Measurements from ENCODE around the gene MDM2.
"Not testable (repeated sequence)": the region's sequence is repeated elsewhere in the genome, so short reads cannot be mapped to it uniquely, and the experiment has no call there.

MDM2 gene

DNA sequence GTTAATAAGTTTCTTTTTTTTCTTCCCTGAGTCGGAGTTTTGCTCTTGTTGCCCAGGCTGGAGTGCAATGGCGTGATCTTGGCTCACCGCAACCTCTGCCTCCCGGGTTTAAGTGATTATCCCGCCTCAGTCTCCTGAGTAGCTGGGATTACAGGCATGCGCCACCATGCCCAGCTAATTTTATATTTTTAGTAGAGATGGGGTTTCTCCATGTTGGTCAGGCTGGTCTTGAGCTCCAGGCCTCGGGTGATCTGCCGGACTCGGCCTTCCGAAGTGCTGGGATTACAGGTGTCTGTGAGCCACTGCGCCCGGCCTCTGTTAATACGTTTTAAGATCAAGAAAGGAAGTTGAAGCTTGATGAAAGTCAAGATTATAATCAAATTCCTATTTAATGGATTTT is 11.5 kb downstream of the MDM2 start:
- not testable (repeated sequence) for H3K9me3 Mint-ChIP-seq; DNase-seq (ENCODE audit: low spot score in 2 of 2); ATAC-seq (ENCODE audit: low read depth); H3K4me1 Mint-ChIP-seq; H3K27me3 Mint-ChIP-seq; H3K27ac Mint-ChIP-seq; H3K4me3 Mint-ChIP-seq
- H3K36me3 Mint-ChIP-seq = peaks cover 15% of the 10 kb centered on the region

DNA sequence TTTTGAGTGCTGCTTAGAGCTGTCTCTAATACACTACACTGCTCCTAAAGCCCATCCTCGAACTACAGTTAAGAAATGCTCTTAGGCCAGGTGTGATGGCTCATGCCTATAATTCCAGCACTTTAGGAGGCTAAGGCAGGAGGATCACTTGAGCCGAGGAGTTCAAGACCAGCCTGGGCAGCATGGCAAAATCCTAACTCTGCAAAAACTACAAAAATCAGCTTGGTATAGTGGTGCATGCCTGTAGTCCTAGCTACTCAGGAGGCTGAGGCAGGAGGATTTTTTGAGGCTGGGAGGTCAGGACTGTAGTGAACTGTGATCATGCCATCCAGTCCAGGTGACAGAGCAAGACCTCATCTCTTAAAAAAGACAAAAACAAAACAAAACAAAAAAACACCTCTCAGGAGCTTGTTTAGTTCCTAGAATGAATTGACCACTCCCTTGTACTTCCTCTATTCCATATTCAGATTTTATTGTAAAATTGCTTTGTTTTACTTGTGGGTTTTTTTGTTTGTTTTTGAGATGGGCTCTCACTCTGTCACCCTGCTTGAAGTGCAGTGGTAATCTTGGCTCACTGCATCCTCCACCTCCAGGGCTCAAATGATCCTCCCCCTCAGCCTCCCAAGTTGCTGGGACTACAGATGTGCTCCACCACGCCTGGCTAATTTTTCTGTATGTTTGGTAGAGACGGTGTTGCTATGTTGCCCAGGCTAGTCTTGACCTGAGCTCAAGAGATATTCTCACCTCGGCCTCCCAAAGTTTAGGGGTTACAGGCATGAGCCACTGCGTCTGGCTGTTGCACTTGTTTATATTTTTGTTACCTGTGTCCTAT is 13.6 kb downstream of the MDM2 start:
- H3K36me3 Mint-ChIP-seq = peaks cover 17% of the 10 kb centered on the region
- no peak overlapping the region for H3K4me3 Mint-ChIP-seq
- H3K9me3 Mint-ChIP-seq = no peaks in the 10 kb centered on the region
- no peaks in the 10 kb centered on the region for H3K27me3 Mint-ChIP-seq
- no peak for DNase-seq (ENCODE audit: low spot score in 2 of 2)
- ATAC-seq (ENCODE audit: low read depth) = no peak
- H3K27ac Mint-ChIP-seq = no peak overlapping the region
- H3K4me1 Mint-ChIP-seq = no peaks in the 10 kb centered on the region

DNA sequence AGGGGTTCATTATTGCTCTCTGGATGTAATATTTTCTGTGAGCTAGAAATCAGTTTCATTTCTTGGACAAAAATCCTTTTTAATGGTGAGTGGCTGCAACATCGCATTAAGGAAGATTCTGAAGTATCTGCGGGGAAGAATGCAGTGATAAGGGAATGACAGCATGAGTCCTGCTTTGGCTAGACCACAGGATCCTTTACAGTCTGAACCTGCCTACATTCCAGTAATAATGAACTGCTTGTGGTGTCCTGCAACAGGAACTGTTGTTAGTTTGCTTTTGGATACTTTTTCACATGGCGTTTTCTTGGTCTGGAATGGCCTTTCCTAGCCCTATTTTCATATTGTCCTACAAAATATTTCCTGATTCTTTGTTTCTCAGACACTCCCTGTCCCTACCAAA is 15.7 kb downstream of the MDM2 start:
- H3K27me3 Mint-ChIP-seq = no peaks in the 10 kb centered on the region
- peaks cover 17% of the 10 kb centered on the region for H3K36me3 Mint-ChIP-seq
- DNase-seq (ENCODE audit: low spot score in 2 of 2) = no peak

DNA sequence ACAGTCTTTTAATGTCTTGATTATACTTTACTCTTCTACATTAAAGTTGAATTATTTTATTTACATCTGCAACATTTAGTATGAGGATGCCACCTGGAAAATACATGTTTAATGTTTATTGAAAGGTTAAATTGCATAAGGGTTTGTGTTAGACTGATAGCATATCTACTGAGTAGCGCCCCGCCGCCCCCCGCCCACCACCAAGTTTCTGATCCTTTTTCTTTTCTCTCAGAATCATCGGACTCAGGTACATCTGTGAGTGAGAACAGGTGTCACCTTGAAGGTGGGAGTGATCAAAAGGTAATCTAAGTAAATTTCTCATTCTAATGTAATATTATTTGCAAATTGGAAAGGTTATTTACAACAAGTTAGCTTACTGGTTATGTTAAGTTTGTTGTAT is 16.2 kb downstream of the MDM2 start:
- H3K27me3 Mint-ChIP-seq = no peaks in the 10 kb centered on the region
- H3K9me3 Mint-ChIP-seq = no peaks in the 10 kb centered on the region
- ATAC-seq (ENCODE audit: low read depth) (no peak), DNase-seq (ENCODE audit: low spot score in 2 of 2) (no peak)
- no peak overlapping the region for H3K27ac Mint-ChIP-seq
- H3K4me3 Mint-ChIP-seq = no peak overlapping the region
- H3K4me1 Mint-ChIP-seq = no peaks in the 10 kb centered on the region
- peaks cover 18% of the 10 kb centered on the region for H3K36me3 Mint-ChIP-seq

More for the DNA sequence above, 15.7 kb downstream of the MDM2 start:
- H3K9me3 Mint-ChIP-seq = no peaks in the 10 kb centered on the region
- H3K4me3 Mint-ChIP-seq = no peak overlapping the region
- H3K4me1 Mint-ChIP-seq = no peaks in the 10 kb centered on the region
- no peak for ATAC-seq (ENCODE audit: low read depth)
- H3K27ac Mint-ChIP-seq = peak overlapping the region; percentile 25

DNA sequence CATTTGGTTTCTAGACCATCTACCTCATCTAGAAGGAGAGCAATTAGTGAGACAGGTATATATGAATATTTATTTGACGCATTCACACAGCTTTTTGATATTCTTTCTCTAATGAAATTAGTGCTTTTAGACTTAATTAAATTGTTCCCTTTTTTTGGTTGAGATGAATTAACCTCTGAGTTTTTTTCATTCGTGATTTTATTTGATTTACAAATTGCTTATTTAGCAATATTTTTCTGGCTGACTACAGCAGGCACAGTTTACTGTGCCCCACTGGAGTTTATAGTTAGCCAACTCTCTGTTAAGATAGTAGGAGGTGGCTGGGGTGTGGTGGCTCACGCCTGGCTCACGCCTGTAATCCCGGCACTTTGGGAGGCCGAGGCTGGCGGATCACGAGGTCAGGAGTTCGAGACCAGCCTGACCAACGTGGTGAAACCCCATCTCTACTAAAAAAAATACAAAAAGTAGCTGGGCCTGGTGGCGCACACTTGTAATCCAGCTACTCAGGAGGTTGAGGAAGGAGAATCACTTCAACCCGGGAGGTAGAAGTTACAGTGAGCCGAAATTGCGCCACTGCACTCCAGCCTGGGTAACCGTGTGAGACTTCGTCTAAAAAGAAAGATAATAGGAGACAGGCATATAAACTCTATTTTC is 16.7 kb downstream of the MDM2 start:
- peaks cover 18% of the 10 kb centered on the region for H3K36me3 Mint-ChIP-seq
- no peak for DNase-seq (ENCODE audit: low spot score in 2 of 2)
- ATAC-seq (ENCODE audit: low read depth) = no peak
- no peak overlapping the region for H3K27ac Mint-ChIP-seq
- no peaks in the 10 kb centered on the region for H3K4me1 Mint-ChIP-seq
- H3K9me3 Mint-ChIP-seq = no peaks in the 10 kb centered on the region
- no peaks in the 10 kb centered on the region for H3K27me3 Mint-ChIP-seq
- no peak overlapping the region for H3K4me3 Mint-ChIP-seq

DNA sequence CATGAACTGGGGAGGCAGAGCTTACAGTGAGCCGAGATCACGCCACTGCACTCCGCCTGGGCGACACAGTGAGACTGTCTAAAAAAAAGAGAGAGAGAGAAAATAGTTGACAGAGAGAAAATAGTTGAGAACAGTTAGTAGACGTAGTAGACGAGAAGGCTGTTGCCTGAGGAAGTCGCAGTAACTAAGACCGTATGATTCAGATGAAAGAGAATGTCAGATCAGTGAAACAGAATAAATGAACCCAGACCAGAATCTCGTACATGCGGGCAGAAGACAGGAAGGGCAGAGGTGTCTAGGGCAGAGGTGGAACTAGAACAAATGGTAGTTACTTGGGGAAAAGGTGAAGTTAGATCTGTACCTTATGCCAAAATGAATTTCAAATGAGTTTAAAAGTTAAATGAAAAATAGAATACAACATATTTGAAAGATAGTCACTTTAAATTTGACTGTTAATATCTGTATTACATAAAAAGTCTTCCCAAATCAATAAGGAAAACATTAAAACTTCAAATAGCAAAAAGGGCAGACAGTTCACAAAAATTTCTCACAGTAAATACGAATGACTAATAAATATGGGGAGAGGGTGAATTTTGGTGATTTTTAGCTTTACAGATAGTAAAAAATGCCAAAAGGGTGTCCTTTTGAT is 17.7 kb downstream of the MDM2 start:
- H3K4me1 Mint-ChIP-seq = peaks cover 5% of the 10 kb centered on the region
- no peaks in the 10 kb centered on the region for H3K27me3 Mint-ChIP-seq
- H3K9me3 Mint-ChIP-seq = no peaks in the 10 kb centered on the region
- H3K36me3 Mint-ChIP-seq = peaks cover 22% of the 10 kb centered on the region
- DNase-seq (ENCODE audit: low spot score in 2 of 2) (no peak), ATAC-seq (ENCODE audit: low read depth) (no peak)
- no peak overlapping the region for H3K27ac Mint-ChIP-seq
- H3K4me3 Mint-ChIP-seq = no peak overlapping the region

DNA sequence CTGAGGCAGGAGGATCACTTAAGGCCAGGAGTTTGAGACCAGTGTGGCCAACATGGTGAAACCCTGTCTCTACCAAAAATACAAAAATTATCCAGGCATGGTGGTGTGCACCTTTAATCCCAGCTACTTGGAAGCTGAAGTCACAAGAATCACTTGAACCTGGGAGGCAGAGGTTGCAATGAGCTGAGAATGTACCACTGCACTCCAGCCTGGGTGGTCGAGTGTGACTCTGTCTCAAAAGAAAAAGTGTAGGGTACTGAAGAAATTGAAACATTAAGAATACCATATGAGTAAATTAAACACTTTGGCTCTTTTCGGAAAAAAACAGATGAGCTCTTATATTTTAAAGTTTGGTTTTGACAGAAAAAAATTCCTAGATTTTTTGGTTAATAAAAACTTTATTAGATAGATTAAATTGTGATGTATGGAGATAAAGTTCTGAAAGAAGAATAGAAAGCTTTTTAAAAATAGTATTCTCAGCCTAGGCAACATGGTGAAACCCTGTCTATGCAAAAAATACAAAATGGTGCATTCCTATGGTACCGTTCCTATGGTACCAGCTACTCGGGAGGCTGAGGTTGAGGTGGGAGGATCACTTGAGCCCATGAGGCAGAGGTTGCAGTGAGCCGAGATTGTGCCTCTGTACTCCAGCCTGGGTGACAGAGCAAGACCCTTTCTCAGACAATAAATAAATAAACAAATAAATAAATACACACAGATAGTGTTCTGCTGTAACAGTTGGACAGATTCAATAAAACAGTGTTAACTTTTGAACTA is 20.1 kb downstream of the MDM2 start:
- ATAC-seq (ENCODE audit: low read depth) (no peak), DNase-seq (ENCODE audit: low spot score in 2 of 2) (no peak)
- Mint-ChIP-seq H3K4me1 (peaks cover 5% of the 10 kb centered on the region), H3K4me3 (no peak overlapping the region), H3K36me3 (peaks cover 22% of the 10 kb centered on the region), H3K27ac (no peak overlapping the region), H3K9me3 (no peaks in the 10 kb centered on the region), H3K27me3 (no peaks in the 10 kb centered on the region)

DNA sequence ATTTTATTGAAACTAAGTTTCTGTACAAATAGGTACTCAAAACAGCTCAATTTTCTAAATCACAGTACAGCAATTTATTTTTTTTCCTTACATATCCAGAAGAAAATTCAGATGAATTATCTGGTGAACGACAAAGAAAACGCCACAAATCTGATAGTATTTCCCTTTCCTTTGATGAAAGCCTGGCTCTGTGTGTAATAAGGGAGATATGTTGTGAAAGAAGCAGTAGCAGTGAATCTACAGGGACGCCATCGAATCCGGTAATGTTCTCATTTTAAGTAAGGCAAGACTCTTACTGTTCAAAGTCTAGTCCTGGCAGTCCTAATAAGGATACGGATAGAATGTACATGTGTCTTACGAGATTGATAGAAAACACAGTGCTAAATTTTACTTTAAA is 20.7 kb downstream of the MDM2 start:
- DNase-seq (ENCODE audit: low spot score in 2 of 2) = no peak
- no peaks in the 10 kb centered on the region for H3K27me3 Mint-ChIP-seq
- H3K27ac Mint-ChIP-seq = no peak overlapping the region
- no peak overlapping the region for H3K4me3 Mint-ChIP-seq
- H3K36me3 Mint-ChIP-seq = peaks cover 18% of the 10 kb centered on the region
- ATAC-seq (ENCODE audit: low read depth) = no peak
- H3K9me3 Mint-ChIP-seq = no peaks in the 10 kb centered on the region
- H3K4me1 Mint-ChIP-seq = peaks cover 5% of the 10 kb centered on the region

DNA sequence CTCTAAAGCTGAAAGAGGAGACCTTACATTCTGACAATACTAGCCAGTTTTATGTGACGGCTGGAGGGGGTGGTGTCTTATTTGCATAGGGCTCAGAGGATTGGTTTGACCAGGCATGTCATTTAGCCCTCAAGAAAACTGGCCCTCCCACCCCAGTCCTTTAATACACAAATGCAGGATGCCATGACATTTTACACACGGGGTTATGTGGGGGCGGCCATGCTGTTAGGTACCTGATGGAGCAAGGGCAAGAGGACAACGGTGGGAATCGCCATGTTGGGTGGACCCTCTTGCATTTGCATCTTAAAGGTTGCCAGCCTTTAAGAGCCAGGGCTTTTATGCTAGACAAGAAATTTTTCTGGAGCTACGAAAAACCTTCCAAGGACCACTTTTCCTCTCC is 23.3 kb downstream of the MDM2 start:
- DNase-seq (ENCODE audit: low spot score in 2 of 2) (no peak), ATAC-seq (ENCODE audit: low read depth) (no peak)
- Mint-ChIP-seq H3K27me3 (no peaks in the 10 kb centered on the region), H3K9me3 (no peaks in the 10 kb centered on the region), H3K36me3 (peaks cover 17% of the 10 kb centered on the region), H3K4me1 (peaks cover 5% of the 10 kb centered on the region), H3K27ac (no peak overlapping the region), H3K4me3 (no peak overlapping the region)

DNA sequence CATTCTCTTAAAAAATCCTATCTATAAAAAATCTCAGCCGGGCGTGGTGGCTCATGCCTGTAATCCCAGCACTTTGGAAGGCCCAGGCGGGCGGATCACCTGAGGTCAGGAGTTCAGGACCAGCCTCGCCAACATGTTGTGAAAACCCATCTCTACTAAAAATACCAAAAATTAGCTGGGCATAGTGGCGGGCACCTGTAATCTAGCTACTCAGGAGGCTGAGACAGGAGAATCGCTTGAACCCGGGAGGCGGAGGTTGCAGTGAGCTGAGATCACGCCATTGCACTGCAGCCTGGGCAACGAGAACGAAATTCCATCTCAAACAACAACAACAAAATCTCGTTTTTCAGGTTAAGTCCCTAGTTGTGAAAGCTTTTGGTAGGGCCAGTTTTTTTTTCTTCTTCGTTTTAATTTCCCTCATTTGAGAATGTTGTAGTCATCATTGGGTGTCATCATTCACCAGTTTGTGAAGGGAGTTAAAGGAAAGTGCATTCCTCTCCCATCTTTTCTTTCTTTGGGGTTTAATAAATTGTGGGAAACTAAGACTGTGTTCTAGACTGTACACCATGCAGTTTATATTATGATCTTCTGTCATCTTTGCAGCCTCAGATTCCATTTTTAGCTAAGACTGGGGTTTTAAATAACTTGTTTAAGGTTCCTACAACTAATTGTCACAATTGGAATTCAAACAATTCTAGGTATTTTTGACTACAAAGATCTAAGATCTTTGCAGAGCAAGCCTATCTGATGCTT is 23.9 kb downstream of the MDM2 start:
- peaks cover 19% of the 10 kb centered on the region for H3K36me3 Mint-ChIP-seq
- no peak for DNase-seq (ENCODE audit: low spot score in 2 of 2)
- no peaks in the 10 kb centered on the region for H3K9me3 Mint-ChIP-seq
- no peak overlapping the region for H3K4me3 Mint-ChIP-seq
- no peak overlapping the region for H3K27ac Mint-ChIP-seq
- no peaks in the 10 kb centered on the region for H3K27me3 Mint-ChIP-seq
- H3K4me1 Mint-ChIP-seq = peaks cover 5% of the 10 kb centered on the region
- no peak for ATAC-seq (ENCODE audit: low read depth)

DNA sequence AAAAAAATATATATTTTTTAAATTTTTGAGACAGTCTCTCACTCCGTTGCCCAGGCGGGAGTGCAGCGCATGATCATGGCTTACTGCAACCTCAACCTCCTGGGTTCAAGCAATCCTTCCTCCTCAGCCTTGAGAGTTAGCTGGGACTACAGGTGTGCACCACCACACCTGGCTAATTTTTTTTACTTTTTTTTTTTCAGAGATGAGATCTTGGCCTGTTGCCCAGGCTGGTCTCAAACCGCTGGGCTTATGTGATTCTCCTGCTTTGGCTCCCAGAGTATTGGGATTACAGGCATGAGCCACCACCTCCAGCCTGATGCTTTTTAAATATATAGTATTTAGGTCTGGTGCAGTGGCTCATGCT is 24.5 kb downstream of the MDM2 start:
- no peaks in the 10 kb centered on the region for H3K27me3 Mint-ChIP-seq
- H3K36me3 Mint-ChIP-seq = peaks cover 19% of the 10 kb centered on the region
- no peak overlapping the region for H3K27ac Mint-ChIP-seq
- peaks cover 5% of the 10 kb centered on the region for H3K4me1 Mint-ChIP-seq
- no peaks in the 10 kb centered on the region for H3K9me3 Mint-ChIP-seq
- no peak overlapping the region for H3K4me3 Mint-ChIP-seq
- ATAC-seq (ENCODE audit: low read depth) = no peak
- no peak for DNase-seq (ENCODE audit: low spot score in 2 of 2)

DNA sequence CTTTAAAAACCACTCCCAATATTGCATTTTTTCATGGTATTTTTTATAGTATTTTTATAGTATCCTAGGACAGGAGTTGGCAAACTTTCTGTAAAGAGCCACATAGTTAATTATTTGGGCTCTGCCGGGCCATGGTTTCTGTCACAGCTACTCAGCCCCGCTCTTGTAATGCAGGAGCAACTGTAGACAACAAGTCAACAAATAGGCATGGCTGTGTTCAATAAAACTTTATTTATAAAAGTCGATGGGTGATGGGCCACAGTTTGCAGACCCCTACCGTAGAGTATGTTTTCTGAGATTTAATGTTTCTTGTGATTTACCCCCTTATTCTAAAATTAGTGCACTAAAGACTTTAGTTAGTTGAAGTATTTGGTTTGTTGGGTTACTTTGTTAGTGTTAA is 25.5 kb downstream of the MDM2 start:
- peaks cover 25% of the 10 kb centered on the region for H3K36me3 Mint-ChIP-seq
- H3K4me1 Mint-ChIP-seq = peaks cover 7% of the 10 kb centered on the region
- no peaks in the 10 kb centered on the region for H3K27me3 Mint-ChIP-seq
- no peak for ATAC-seq (ENCODE audit: low read depth)
- DNase-seq (ENCODE audit: low spot score in 2 of 2) = no peak
- no peak overlapping the region for H3K27ac Mint-ChIP-seq
- H3K4me3 Mint-ChIP-seq = no peak overlapping the region
- no peaks in the 10 kb centered on the region for H3K9me3 Mint-ChIP-seq

DNA sequence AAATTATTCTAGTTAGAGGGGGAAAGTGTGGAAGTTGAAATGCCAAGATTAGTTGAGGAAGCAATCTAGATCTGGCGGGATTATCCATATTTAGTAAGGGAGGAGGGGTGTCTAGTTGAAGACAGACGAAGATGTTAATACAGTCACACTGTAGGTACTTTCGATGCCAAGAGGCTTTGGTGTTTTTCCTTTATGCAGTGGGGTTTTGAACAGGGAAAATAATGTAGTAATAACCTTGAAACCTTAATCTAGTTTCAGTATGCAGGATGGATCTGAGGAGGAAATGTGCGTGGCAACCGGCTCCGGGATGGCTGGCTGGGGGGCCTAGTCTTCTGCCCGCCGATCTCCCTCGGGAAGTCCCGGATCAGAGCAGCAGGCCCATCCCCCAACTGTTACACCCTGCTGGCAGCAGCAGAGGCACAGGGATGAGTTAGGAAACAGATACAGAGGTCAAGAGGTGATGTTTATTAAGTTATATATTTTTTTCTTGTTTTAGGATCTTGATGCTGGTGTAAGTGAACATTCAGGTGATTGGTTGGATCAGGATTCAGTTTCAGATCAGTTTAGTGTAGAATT is 27.4 kb downstream of the MDM2 start:
- DNase-seq (ENCODE audit: low spot score in 2 of 2) = no peak
- Mint-ChIP-seq H3K4me3 (no peak overlapping the region), H3K4me1 (peaks cover 2% of the 10 kb centered on the region), H3K27me3 (no peaks in the 10 kb centered on the region), H3K36me3 (peaks cover 24% of the 10 kb centered on the region), H3K9me3 (no peaks in the 10 kb centered on the region), H3K27ac (no peak overlapping the region)
- ATAC-seq (ENCODE audit: low read depth) = no peak
